ENCODE results near the gene PTCHD4. TPM values are rescaled to one million over a fixed set of nuclear protein-coding genes. Genes with fewer than 3 reads are reported as not detected.

The PTCHD4 gene
- total RNA-seq, 1 donor from 2014 or later: 4.6 TPM

DNA sequence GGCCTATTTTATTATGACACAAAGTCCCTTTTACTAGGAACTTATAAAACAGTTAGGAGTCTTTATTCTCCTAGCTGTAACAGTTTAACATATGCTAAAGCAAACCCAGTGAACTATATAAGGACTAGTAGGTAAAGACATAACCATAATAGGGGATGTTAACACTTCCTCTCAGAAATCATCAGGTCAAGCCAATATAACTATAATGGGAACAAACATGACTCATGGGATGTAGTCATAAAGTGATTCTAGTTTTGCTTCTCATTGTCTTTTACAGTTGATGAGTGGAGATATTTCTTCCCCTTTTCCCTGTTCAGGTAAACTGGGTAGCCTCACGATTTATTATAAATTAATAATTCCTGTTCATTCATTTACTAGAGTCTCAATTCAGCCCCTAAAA, 9.7 kb downstream of the PTCHD4 start:
- TF ChIP-seq, protein P1, sequence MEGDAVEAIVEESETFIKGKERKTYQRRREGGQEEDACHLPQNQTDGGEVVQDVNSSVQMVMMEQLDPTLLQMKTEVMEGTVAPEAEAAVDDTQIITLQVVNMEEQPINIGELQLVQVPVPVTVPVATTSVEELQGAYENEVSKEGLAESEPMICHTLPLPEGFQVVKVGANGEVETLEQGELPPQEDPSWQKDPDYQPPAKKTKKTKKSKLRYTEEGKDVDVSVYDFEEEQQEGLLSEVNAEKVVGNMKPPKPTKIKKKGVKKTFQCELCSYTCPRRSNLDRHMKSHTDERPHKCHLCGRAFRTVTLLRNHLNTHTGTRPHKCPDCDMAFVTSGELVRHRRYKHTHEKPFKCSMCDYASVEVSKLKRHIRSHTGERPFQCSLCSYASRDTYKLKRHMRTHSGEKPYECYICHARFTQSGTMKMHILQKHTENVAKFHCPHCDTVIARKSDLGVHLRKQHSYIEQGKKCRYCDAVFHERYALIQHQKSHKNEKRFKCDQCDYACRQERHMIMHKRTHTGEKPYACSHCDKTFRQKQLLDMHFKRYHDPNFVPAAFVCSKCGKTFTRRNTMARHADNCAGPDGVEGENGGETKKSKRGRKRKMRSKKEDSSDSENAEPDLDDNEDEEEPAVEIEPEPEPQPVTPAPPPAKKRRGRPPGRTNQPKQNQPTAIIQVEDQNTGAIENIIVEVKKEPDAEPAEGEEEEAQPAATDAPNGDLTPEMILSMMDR (conservative IDR thresholded peaks at IDR 0.05): no peak
- peaks cover 12% of the 10 kb centered on the region for H3K36me3 Mint-ChIP-seq
- no peak overlapping the region for H3K4me3 Mint-ChIP-seq
- H3K27me3 Mint-ChIP-seq: no peaks in the 10 kb centered on the region
- peaks cover 4% of the 10 kb centered on the region for H3K9me3 Mint-ChIP-seq
- DNase-seq (ENCODE audit: extremely low spot score, unreplicated experiment): no peak
- H3K27ac Mint-ChIP-seq: no peak overlapping the region
- H3K4me1 Mint-ChIP-seq (ENCODE audit: unreplicated experiment): no peaks in the 10 kb centered on the region

- Mint-ChIP-seq H3K4me3 (no peak overlapping the region), H3K4me1 (ENCODE audit: unreplicated experiment) (no peaks in the 10 kb centered on the region), H3K36me3 (peaks cover 12% of the 10 kb centered on the region), H3K27me3 (no peaks in the 10 kb centered on the region), H3K27ac (no peak overlapping the region), H3K9me3 (peaks cover 4% of the 10 kb centered on the region)
- TF ChIP-seq, protein P1 (conservative IDR thresholded peaks at IDR 0.05): no peak
- DNase-seq (ENCODE audit: extremely low spot score, unreplicated experiment): no peak
Observed at GRCh38 chr6:48100588-48100895, 10.5 kb downstream of the PTCHD4 start.

- Mint-ChIP-seq H3K27ac (no peak overlapping the region), H3K4me3 (no peak overlapping the region), H3K4me1 (ENCODE audit: unreplicated experiment) (no peaks in the 10 kb centered on the region), H3K36me3 (peaks cover 6% of the 10 kb centered on the region), H3K27me3 (no peaks in the 10 kb centered on the region), H3K9me3 (peaks cover 4% of the 10 kb centered on the region)
- no peak for DNase-seq (ENCODE audit: extremely low spot score, unreplicated experiment)
- TF ChIP-seq, protein P1 (conservative IDR thresholded peaks at IDR 0.05): no peak
Observed at GRCh38 chr6:48099713-48100587, 11.0 kb downstream of the PTCHD4 start.

GRCh38 chr6:48098923-48099322, 12.1 kb downstream of the PTCHD4 start:
- Mint-ChIP-seq H3K4me3 (no peak overlapping the region), H3K36me3 (peaks cover 6% of the 10 kb centered on the region)
- TF ChIP-seq, protein P1 (conservative IDR thresholded peaks at IDR 0.05): no peak

GRCh38 chr6:48092550-48093217, 18.3 kb downstream of the PTCHD4 start:
- no peak overlapping the region for H3K4me3 Mint-ChIP-seq
- no peak overlapping the region for H3K27ac Mint-ChIP-seq
- no peaks in the 10 kb centered on the region for H3K9me3 Mint-ChIP-seq
- no peak for DNase-seq (ENCODE audit: extremely low spot score, unreplicated experiment)
- no peaks in the 10 kb centered on the region for H3K27me3 Mint-ChIP-seq
- no peaks in the 10 kb centered on the region for H3K4me1 Mint-ChIP-seq (ENCODE audit: unreplicated experiment)
- TF ChIP-seq, protein P1 (conservative IDR thresholded peaks at IDR 0.05): no peak
- H3K36me3 Mint-ChIP-seq: peaks cover 3% of the 10 kb centered on the region

More at GRCh38 chr6:48098923-48099322, 12.1 kb downstream of the PTCHD4 start:
- peaks cover 4% of the 10 kb centered on the region for H3K9me3 Mint-ChIP-seq
- no peak for DNase-seq (ENCODE audit: extremely low spot score, unreplicated experiment)
- H3K27ac Mint-ChIP-seq: no peak overlapping the region
- no peaks in the 10 kb centered on the region for H3K4me1 Mint-ChIP-seq (ENCODE audit: unreplicated experiment)
- no peaks in the 10 kb centered on the region for H3K27me3 Mint-ChIP-seq

All from type B pancreatic cell (in vitro differentiated cells).